Endothelial cell (in vitro differentiated cells): ENCODE results near the gene ADORA1. TPM values are rescaled to one million over a fixed set of nuclear protein-coding genes. Genes with fewer than 3 reads are reported as not detected.
A peak's percentile ranks its signal among the peaks of the same experiment; 100 is the strongest.

ENCODE experiments used
- DNase-seq: peaks from one replicate; pipeline ENCODE4 v3.0.0; 2021; ENCODE audit warnings: low spot score
- H3K27ac Mint-ChIP-seq: one replicate; pipeline ENCODE4 v1.8.0; 2021; ENCODE audit warnings: mixed read lengths, inconsistent platforms; ENCODE audit not compliant: unreplicated experiment
- H3K27me3 Mint-ChIP-seq: one replicate; pipeline ENCODE4 v1.8.0; 2021; ENCODE audit warnings: mild to moderate bottlenecking, moderate library complexity, mixed read lengths, inconsistent platforms; ENCODE audit not compliant: unreplicated experiment
- H3K36me3 Mint-ChIP-seq: one replicate; pipeline ENCODE4 v1.8.0; 2021; ENCODE audit warnings: mild to moderate bottlenecking, low read depth, mixed read lengths, inconsistent platforms; ENCODE audit not compliant: unreplicated experiment
- H3K4me1 Mint-ChIP-seq: one replicate; pipeline ENCODE4 v1.8.0; 2021; ENCODE audit warnings: mild to moderate bottlenecking, mixed read lengths, inconsistent platforms; ENCODE audit not compliant: unreplicated experiment
- H3K4me3 Mint-ChIP-seq: one replicate; pipeline ENCODE4 v1.8.0; 2021; ENCODE audit warnings: mild to moderate bottlenecking, mixed read lengths, inconsistent platforms; ENCODE audit not compliant: unreplicated experiment
- H3K9me3 Mint-ChIP-seq: one replicate; pipeline ENCODE4 v1.8.0; 2021; ENCODE audit warnings: mixed read lengths, inconsistent platforms; ENCODE audit not compliant: unreplicated experiment
- CTCF ChIP-seq: fragments of 200-600 bp; sonication (generic); IDR thresholded peaks from one replicate; pipeline ENCODE4 v1.5.0; 2021; ENCODE audit warnings: antibody characterized with exemption; ENCODE audit not compliant: unreplicated experiment
- total RNA-seq: library from RNA; stranded (reverse); fragmentation: NEBNext Ultra II Directional; extraction: Animal tissue kit (Norgen Biotek cat#: 25700); gene quantifications from one replicate; pipeline ENCODE4 v1.2.1, GENCODE V29; 2021; ENCODE audit not compliant: unreplicated experiment

The ADORA1 gene
- total RNA-seq, 1 donor from 2014 or later = 16.3 TPM

DNA sequence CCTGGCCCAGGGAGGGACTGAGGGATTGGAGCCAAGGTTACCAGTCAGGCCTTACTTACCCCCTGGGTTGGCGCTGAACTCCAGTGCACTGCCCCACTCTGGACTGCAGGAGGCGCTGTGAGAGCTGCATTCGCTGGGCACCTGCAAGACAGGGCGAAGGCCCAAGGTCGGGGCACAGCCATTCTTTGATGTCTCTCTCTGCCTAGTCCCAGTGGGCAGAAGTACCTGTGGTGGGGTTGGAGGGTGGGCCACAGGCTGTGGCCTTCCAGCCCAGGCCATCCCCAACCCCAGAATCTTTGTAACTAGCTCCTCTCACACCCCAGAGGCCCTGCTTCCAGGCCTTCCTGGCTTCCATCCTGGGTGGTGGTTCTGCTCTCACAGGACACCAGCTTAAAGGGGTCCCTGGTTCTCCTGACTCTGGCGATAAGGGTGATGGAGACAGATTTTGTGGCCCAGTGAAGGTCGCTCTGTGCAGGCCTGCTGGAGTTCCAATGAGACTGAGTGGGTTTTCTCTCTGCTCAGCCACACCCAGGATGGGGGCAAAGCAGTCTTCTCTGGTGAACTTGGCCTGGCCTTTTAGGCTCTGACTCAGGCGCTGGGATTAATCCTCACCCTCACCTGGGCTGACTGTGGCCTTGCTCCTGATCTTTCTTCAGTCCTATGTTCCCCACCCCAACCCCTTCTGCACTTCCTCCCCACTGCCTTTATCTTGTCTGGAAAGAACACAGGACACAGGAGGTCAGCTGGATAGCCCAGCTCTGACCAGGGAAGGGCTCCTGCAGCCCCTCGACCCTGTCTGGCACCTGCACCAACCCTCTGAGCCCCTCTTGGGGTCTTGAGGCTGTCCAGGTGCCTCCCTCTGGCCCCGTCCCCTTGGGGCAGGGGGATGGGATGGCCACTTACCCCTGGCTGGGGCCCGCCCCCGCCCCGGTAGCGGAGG, 42.7 kb upstream of the ADORA1 start:
- H3K4me3 Mint-ChIP-seq = no peak overlapping the region
- TF ChIP-seq CTCF = peak; percentile 60
- DNase-seq = no peak
- H3K27ac Mint-ChIP-seq = peak overlapping the region; percentile 36
- peaks cover 57% of the 10 kb centered on the region for H3K4me1 Mint-ChIP-seq
- H3K9me3 Mint-ChIP-seq = no peaks in the 10 kb centered on the region
- H3K27me3 Mint-ChIP-seq = peaks cover 12% of the 10 kb centered on the region
- H3K36me3 Mint-ChIP-seq = peaks cover 20% of the 10 kb centered on the region

DNA sequence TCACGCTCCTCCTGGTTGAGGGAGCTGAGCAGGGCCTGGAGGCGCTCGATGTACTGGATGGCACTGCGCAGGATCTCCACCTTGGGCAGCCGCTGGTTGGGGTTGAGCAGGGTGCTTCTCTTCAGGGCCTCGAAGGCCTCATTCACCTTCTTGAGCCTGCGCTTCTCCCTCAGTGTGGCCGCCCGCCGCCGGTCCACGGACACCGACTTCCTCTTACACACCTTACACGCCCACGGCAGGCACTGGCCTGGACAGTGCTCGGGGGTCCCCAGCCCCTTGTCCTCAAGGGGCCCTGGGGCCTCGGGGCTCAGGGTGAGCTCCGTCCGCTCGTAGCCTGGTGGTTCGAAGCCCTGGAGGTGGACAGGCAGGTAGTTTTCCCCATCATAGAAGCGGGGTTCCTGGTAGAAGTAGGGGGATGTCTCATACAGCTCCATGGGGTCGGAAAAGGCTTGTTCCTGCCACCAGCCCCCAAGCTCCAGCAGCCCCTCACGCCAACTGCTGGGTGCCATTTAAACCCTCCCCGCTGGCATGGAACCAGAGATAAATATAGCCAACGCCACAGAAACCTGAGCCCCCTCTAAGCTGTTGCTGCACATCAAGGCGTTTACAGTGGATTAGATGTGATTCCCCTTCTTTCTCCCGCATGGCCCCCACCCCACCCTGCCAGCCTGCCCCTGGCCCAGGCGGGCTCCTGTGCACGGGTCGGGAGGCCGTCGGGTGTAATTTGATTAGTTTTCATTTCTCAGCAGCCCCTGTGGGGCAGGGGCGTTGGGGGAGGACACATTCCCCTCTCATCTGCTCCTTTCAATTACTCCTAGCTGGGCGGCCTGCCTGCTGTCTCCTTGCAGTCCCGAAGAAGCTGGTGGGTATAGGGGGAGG, 41.8 kb upstream of the ADORA1 start, which contains the start of gene MYOG:
MYOG (minus strand) TSS at position 485 of the 879 bp plus-strand sequence; CDS start at position 434, 51 bp downstream.
- Mint-ChIP-seq H3K27me3 (peaks cover 12% of the 10 kb centered on the region), H3K4me3 (peak within 1 kb of the TSS; percentile 32), H3K27ac (peak within 1 kb of the TSS; percentile 96), H3K4me1 (peaks cover 56% of the 10 kb centered on the region), H3K9me3 (no peaks in the 10 kb centered on the region), H3K36me3 (peaks cover 25% of the 10 kb centered on the region)
- no peak for DNase-seq
- no peak for TF ChIP-seq CTCF

- Mint-ChIP-seq H3K9me3 (no peaks in the 10 kb centered on the region), H3K27me3 (peaks cover 12% of the 10 kb centered on the region)
Observed at GRCh38 chr1:203086992-203087763, 40.3 kb upstream of the ADORA1 start.

GRCh38 chr1:203088441-203088840, 39.1 kb upstream of the ADORA1 start:
- Mint-ChIP-seq H3K36me3 (peaks cover 22% of the 10 kb centered on the region), H3K27me3 (peaks cover 13% of the 10 kb centered on the region), H3K27ac (peak overlapping the region; percentile 52), H3K9me3 (no peaks in the 10 kb centered on the region), H3K4me3 (no peak overlapping the region), H3K4me1 (peaks cover 44% of the 10 kb centered on the region)
- DNase-seq = no peak
- TF ChIP-seq CTCF = no peak

More at GRCh38 chr1:203086992-203087763, 40.3 kb upstream of the ADORA1 start:
- Mint-ChIP-seq H3K4me1 (peaks cover 51% of the 10 kb centered on the region), H3K36me3 (peaks cover 24% of the 10 kb centered on the region), H3K27ac (peak overlapping the region; percentile 96), H3K4me3 (peak overlapping the region; percentile 32)
- DNase-seq = no peak
- TF ChIP-seq CTCF = no peak
